CD4-positive, alpha-beta T cell treated with Interleukin-6 for 4 hours (primary cell): ENCODE data around the gene DIP2B.

Source experiments
- DNase-seq: peaks from one replicate; pipeline ENCODE4 v3.0.0-alpha.2; 2020; ENCODE audit warnings: mixed read lengths

DIP2B gene

GRCh38 chr12:50784501-50784900 is 279.7 kb downstream of the DIP2B start:
- no peak for DNase-seq

GRCh38 chr12:50785406-50786001 is 280.7 kb downstream of the DIP2B start:
- no peak for DNase-seq

- no peak for DNase-seq
These were observed 281.9 kb downstream of the DIP2B start for GRCh38 chr12:50786498-50787231.

GRCh38 chr12:50787618-50788017 is 282.8 kb downstream of the DIP2B start:
- DNase-seq, result no peak

GRCh38 chr12:50788561-50788960 is 283.8 kb downstream of the DIP2B start:
- DNase-seq, result no peak

GRCh38 chr12:50790081-50790480 is 285.3 kb downstream of the DIP2B start:
- DNase-seq, result no peak
